ENCODE results near the gene CDK13.

Gene CDK13

GRCh38 chr7:40148671-40149070, 198.6 kb downstream of the CDK13 start:
- H3K4me3 ChIP-seq (replicated peaks; ENCODE audit: low read depth, low read length), result no peak overlapping the region
- no peak for DNase-seq (ENCODE audit: low read depth)
- TF ChIP-seq, protein P1, sequence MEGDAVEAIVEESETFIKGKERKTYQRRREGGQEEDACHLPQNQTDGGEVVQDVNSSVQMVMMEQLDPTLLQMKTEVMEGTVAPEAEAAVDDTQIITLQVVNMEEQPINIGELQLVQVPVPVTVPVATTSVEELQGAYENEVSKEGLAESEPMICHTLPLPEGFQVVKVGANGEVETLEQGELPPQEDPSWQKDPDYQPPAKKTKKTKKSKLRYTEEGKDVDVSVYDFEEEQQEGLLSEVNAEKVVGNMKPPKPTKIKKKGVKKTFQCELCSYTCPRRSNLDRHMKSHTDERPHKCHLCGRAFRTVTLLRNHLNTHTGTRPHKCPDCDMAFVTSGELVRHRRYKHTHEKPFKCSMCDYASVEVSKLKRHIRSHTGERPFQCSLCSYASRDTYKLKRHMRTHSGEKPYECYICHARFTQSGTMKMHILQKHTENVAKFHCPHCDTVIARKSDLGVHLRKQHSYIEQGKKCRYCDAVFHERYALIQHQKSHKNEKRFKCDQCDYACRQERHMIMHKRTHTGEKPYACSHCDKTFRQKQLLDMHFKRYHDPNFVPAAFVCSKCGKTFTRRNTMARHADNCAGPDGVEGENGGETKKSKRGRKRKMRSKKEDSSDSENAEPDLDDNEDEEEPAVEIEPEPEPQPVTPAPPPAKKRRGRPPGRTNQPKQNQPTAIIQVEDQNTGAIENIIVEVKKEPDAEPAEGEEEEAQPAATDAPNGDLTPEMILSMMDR (IDR thresholded peaks at IDR 0.05; ENCODE audit: low read length, missing control alignments), result no peak

All from fibroblast of pulmonary artery (primary cell).